IPS DF 6.9 (cell line): Measurements from ENCODE around the gene MYO9B.

Experiments
- DNase-seq: peaks from one replicate; pipeline ENCODE4 v3.0.0-alpha.2; 2013; ENCODE audit warnings: low read depth, low spot score
- H3K27ac ChIP-seq: one replicate; pipeline ENCODE4 v1.5.1; 2013; ENCODE audit warnings: low read length, control low read depth
- H3K27me3 ChIP-seq: 2 replicates; pipeline ENCODE4 v1.6.1; 2013; ENCODE audit warnings: mild to moderate bottlenecking, low read length; ENCODE audit not compliant: control insufficient read depth, insufficient read depth
- H3K36me3 ChIP-seq: 2 replicates; pipeline ENCODE4 v1.6.1; 2013; ENCODE audit warnings: low read length; ENCODE audit not compliant: control insufficient read depth, insufficient read depth
- H3K4me1 ChIP-seq: 2 replicates; pipeline ENCODE4 v1.6.1; 2013; ENCODE audit warnings: low read length; ENCODE audit not compliant: control insufficient read depth, insufficient read depth
- H3K4me3 ChIP-seq: 2 replicates; pipeline ENCODE4 v1.5.1; 2013; ENCODE audit warnings: mild to moderate bottlenecking, low read length
- H3K9me3 ChIP-seq: 2 replicates; pipeline ENCODE4 v1.6.1; 2013; ENCODE audit warnings: low read length, inconsistent platforms; ENCODE audit not compliant: control insufficient read depth, insufficient read depth
- WGBS: extraction: QIAGEN DNeasy Blood & Tissue Kit; methylation state at CpG from one replicate; pipeline ENCODE4 v1.1.7; 2013; ENCODE audit warnings: mixed read lengths, missing lambda C conversion rate; ENCODE audit not compliant: insufficient read length, insufficient coverage; 5-methylcytosine and 5-hydroxymethylcytosine counted together

MYO9B gene

DNA sequence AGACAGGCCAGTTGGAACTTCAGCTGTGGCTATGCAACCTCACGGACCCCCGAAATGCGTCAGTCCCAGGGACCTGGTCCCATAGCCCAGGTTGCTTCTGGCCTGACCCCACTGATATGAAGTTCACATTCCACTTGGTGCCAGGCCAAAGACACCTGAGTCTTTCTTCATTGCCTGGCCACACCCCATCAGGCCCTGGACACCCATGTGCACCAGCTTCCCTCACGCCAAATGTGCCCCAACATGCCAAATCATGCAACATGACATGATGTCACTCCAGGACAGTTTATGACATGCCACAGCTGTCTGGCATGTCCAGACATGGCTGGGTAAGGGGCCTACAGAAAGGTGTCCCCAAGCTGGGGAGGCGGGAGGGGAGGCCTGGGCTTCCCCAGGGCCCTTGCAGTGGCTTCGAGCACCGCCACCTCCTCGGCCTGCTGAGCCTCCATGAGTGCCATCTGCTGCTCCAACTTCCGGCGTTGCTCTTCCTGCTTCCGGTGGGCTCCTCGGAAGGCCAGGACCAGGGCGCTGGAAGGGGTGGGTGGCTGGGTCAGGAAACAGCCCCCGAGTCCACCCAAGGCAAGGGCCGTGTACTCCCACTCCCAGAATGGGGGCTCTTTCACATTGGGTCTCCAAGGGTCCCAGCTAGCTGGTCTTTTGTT lies 174.4 kb downstream of the MYO9B start:
- WGBS, result no CpG with 5 or more reads among the region's 15 CpGs
- peaks cover 10% of the 10 kb centered on the region for H3K4me1 ChIP-seq

DNA sequence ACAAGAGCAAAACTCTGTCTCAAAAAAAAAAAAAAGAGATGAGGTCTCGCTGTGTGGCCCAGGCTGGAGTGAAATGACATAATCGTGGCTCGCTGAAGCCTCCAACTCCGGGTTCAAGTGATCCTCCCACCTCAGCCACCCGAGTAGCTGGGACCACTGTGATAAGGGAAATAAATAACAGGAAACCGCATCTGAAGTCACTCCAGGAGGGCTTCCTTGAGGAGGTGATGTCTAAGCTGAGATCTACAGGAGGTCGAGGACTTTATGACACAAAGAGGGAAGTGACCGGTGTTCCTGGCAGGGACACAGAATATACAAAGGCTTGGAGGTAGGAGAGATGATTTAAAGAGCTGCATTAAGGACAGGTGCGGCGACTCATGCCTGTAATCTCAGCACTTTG lies 179.1 kb downstream of the MYO9B start:
- WGBS, result no CpG with 5 or more reads among the region's 10 CpGs
- Histone ChIP-seq H3K36me3 (peaks cover 10% of the 10 kb centered on the region), H3K9me3 (peaks cover 5% of the 10 kb centered on the region), H3K4me1 (no peaks in the 10 kb centered on the region), H3K27me3 (no peaks in the 10 kb centered on the region), H3K4me3 (no peak overlapping the region), H3K27ac (no peak overlapping the region)
- DNase-seq, result no peak

More for the DNA sequence above, 174.4 kb downstream of the MYO9B start:
- no peak for DNase-seq
- no peaks in the 10 kb centered on the region for H3K27me3 ChIP-seq
- H3K36me3 ChIP-seq, result no peaks in the 10 kb centered on the region
- H3K9me3 ChIP-seq, result no peaks in the 10 kb centered on the region
- no peak overlapping the region for H3K4me3 ChIP-seq
- H3K27ac ChIP-seq, result no peak overlapping the region

DNA sequence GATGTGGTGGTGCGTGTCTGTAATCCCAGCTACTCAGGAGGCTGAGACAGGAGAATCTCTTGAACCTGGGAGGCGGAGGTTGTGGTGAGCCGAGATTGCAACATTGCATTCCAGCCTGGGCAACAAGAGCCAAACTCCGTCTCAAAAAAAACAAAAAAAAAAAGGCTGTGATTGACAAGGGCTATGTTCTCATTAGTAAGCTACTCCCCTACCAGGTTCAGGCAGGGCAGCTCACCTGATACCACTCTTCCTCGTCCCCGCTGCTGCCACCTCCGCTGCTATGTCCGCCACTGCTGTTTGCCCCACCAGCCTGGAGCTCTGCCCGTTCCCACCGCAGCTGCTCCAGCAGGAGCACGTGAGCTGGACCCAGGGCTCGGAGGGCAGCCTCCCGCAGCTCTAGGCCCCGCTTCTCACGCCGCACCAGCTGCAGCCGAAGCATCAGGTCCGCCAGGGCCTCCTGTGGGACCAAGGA lies 179.6 kb downstream of the MYO9B start:
- WGBS, result no CpG with 5 or more reads among the region's 18 CpGs
- no peaks in the 10 kb centered on the region for H3K27me3 ChIP-seq
- no peaks in the 10 kb centered on the region for H3K4me1 ChIP-seq
- H3K27ac ChIP-seq, result no peak overlapping the region
- H3K36me3 ChIP-seq, result peaks cover 12% of the 10 kb centered on the region
- DNase-seq, result no peak
- peaks cover 5% of the 10 kb centered on the region for H3K9me3 ChIP-seq
- H3K4me3 ChIP-seq, result no peak overlapping the region

DNA sequence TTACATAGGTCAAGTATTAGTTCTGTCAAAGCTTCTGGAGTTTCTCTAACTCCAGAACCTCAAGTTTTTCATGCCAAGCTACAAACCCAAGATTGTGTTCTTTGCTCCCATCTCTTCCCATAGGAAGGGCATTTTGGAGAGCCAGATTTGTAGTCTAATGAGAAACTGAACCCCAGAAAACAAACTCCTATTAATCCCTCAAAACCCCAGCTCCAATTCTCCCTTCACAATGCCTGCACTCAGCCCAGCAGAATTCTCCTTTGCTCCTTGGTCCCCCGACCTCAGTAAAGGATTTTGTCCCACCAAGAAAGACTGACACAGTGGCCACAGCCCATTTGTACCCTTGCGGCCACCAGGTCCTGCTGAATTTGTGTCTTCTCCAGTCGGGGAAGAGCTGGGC lies 180.6 kb downstream of the MYO9B start:
- peaks cover 12% of the 10 kb centered on the region for H3K36me3 ChIP-seq
- H3K4me1 ChIP-seq, result no peaks in the 10 kb centered on the region
- no peak for DNase-seq
- H3K4me3 ChIP-seq, result no peak overlapping the region
- no peaks in the 10 kb centered on the region for H3K27me3 ChIP-seq
- H3K27ac ChIP-seq, result no peak overlapping the region
- peaks cover 5% of the 10 kb centered on the region for H3K9me3 ChIP-seq
- no CpG with 5 or more reads among the region's 3 CpGs for WGBS

DNA sequence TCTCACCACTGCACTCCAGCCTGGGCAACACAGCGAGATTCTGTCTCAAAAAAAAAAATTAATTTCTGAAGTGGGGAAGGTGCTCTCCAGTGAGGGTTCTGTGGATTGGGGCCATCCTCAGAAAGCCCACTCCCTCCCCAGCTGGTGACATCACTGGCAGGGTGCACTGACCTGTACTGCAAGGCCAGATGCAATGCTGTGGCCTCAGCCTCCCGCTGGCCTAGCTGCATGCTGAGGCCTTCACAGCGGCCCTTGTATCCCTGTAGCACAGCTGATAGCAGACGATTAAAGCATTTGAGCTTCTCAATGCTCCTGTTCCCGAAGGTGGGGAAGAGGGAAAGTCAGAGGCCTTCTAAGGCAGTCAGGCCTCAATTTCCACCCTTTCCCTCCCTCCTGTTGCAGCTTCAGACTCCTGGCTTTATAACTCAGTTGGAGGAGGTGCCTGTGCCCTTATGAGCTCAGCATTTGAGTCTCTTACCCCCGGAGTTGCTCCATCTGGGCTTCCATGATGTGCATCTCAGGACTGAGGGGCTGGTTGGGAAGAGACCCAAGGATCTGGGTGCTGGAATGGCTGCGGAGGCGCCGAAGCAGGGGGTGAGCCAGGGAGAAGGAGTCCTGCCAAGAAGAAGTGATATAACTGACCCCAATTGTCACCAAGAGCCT lies 183.7 kb downstream of the MYO9B start:
- DNase-seq, result no peak
- WGBS, result no CpG with 5 or more reads among the region's 9 CpGs
- H3K4me3 ChIP-seq, result no peak overlapping the region

DNA sequence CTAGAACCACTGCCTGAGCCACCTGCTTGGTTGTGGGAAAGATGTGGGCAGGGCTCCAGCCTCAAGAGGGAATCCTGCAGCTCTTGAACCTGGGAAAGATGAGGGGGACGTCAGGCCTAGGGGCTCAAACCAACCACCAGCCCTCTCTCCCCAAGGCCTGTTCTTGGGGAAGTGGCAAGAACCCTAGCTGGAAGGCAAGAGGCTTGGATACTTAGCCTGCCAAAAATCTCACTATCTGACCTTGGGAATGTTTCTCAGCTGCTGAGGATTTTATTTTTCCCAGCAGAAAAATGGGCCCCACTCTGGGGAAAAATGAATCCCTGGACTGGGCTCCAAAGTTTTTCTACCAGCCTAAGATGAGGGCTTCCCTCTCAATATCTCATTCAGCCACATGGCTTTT lies 184.4 kb downstream of the MYO9B start:
- peaks cover 5% of the 10 kb centered on the region for H3K9me3 ChIP-seq
- H3K36me3 ChIP-seq, result peaks cover 12% of the 10 kb centered on the region
- H3K4me3 ChIP-seq, result no peak overlapping the region
- H3K27ac ChIP-seq, result no peak overlapping the region
- no CpG with 5 or more reads among the region's 1 CpG for WGBS
- H3K27me3 ChIP-seq, result no peaks in the 10 kb centered on the region
- no peak for DNase-seq
- 0 out of 2 replicates have a peak, but pooled peaks cover 2% of the 10 kb centered on the region for H3K4me1 ChIP-seq

More for the DNA sequence above, 183.7 kb downstream of the MYO9B start:
- no peak overlapping the region for H3K27ac ChIP-seq
- H3K4me1 ChIP-seq, result no peaks in the 10 kb centered on the region
- H3K36me3 ChIP-seq, result peaks cover 12% of the 10 kb centered on the region
- H3K27me3 ChIP-seq, result no peaks in the 10 kb centered on the region
- H3K9me3 ChIP-seq, result peaks cover 5% of the 10 kb centered on the region

DNA sequence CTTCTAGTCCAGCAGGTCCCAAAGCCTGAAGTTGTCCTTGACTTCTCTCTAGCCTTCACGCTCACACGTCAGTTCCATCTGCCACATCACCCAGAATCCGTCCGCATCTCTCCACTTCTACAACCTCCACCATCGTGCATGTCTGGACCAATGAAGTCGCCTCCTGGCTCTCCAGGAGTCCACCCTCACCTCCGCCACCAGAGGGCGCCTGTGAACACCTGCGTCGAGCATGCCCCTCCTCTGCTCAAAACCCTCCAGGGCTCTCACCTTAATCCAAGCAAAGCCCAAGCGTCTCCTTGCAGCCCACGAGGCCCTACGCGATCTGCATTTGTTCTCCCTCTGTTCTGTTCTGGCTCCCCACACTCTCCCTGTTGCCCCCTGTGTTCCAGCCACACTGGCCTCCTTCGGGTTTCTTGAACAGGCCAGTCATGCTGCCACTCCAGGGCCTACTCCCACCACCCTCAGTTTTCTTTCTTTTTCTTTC lies 185.3 kb downstream of the MYO9B start:
- no CpG with 5 or more reads among the region's 15 CpGs for WGBS
- H3K4me1 ChIP-seq, result 0 out of 2 replicates have a peak, but pooled peaks cover 2% of the 10 kb centered on the region
- no peak overlapping the region for H3K4me3 ChIP-seq
- H3K9me3 ChIP-seq, result peaks cover 5% of the 10 kb centered on the region
- H3K27ac ChIP-seq, result no peak overlapping the region
- DNase-seq, result peak; percentile 88
- no peaks in the 10 kb centered on the region for H3K27me3 ChIP-seq
- H3K36me3 ChIP-seq, result peaks cover 12% of the 10 kb centered on the region

DNA sequence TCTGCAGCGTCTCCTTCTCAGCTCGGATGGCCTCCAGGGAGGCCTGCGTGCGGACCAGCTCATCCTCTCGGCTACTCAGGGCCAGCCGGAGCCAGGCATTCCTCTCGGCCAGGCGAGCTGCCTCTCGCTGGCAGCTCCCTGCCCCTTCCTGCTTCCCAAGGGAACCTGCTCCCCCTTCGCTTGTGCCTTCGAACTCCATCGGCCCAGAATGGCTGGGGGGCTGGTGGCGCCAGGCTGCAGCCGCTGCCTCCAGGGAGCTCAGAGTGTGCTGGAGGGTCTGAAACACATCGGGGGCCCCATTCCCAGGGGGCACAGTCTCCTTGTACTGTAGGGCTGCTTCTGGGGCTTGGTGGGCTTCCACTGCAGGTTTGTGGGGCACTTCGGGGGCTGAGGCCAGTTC lies 187.0 kb downstream of the MYO9B start:
- DNase-seq, result no peak
- Histone ChIP-seq H3K27ac (no peak overlapping the region), H3K27me3 (no peaks in the 10 kb centered on the region), H3K4me3 (no peak overlapping the region), H3K4me1 (0 out of 2 replicates have a peak, but pooled peaks cover 2% of the 10 kb centered on the region), H3K36me3 (peaks cover 12% of the 10 kb centered on the region), H3K9me3 (peaks cover 4% of the 10 kb centered on the region)
- WGBS, result no CpG with 5 or more reads among the region's 16 CpGs
